DND-41 (cell line): Measurements from ENCODE around the gene DUSP10.

ENCODE experiments used
- EZH2 ChIP-seq: IDR thresholded peaks from 3 replicates; pipeline ENCODE4 v1.6.1; 2012; ENCODE audit warnings: borderline replicate concordance, low read depth, mild to moderate bottlenecking, moderate library complexity, low read length, inconsistent platforms; ENCODE audit not compliant: severe bottlenecking
- TF ChIP-seq, protein P1 (sequence below): IDR thresholded peaks from 2 replicates; pipeline ENCODE4 v1.5.1; 2012; ENCODE audit warnings: borderline replicate concordance, low read length, moderate library complexity, mild to moderate bottlenecking; ENCODE audit not compliant: poor library complexity, severe bottlenecking; ENCODE audit errors: extremely low read depth

DNA sequence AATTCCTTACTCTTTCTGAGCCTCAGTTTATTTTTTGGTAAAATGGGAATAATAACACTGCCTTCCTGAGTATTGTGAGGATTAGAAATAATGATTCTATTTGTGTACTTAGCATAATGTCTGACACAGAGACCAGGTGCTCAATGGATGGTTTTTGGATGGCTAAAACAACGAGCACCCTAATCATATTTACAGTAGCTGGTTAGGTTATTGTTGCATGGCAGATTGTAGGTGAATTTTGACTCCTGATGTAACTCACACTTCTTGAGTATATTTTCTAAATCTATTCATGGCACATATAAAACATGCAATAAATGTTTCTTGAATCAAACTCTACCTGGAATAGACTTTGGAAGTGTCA lies 11.9 kb upstream of the DUSP10 start:
- TF ChIP-seq, protein P1, sequence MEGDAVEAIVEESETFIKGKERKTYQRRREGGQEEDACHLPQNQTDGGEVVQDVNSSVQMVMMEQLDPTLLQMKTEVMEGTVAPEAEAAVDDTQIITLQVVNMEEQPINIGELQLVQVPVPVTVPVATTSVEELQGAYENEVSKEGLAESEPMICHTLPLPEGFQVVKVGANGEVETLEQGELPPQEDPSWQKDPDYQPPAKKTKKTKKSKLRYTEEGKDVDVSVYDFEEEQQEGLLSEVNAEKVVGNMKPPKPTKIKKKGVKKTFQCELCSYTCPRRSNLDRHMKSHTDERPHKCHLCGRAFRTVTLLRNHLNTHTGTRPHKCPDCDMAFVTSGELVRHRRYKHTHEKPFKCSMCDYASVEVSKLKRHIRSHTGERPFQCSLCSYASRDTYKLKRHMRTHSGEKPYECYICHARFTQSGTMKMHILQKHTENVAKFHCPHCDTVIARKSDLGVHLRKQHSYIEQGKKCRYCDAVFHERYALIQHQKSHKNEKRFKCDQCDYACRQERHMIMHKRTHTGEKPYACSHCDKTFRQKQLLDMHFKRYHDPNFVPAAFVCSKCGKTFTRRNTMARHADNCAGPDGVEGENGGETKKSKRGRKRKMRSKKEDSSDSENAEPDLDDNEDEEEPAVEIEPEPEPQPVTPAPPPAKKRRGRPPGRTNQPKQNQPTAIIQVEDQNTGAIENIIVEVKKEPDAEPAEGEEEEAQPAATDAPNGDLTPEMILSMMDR: no peak
- no peak for TF ChIP-seq EZH2
